ENCODE measurements around the gene PDE8B. TPM values are rescaled to one million over a fixed set of nuclear protein-coding genes. Genes with fewer than 3 reads are reported as not detected.

PDE8B gene
- total and polyA plus RNA-seq, 12 donors = 0.27 to 5.6 (median 1.4) TPM

DNA sequence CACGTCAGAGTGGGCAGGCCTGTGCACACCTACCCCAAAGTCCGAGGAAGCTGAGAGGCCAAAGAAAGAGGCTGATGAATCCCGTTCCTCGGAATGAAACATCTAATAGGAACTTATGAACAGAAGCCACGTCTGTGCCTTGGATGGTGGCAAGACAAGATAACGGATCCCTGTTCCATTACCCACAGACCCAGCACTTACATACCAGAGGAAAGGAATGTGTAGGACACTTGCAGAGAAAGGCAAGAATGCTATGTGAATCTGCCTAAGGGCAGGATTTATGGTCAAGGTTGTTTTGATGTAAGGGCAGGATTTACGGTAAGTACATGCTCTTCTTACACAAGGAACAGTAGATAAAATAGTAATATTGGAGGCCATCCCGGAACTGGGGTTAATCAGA lies 188.4 kb downstream of the PDE8B start:
- no peak overlapping the region for H3K27ac ChIP-seq
- H3K4me1 ChIP-seq = no peaks in the 10 kb centered on the region
- H3K4me3 ChIP-seq = no peak overlapping the region
- no peaks in the 10 kb centered on the region for H3K27me3 ChIP-seq
- intact Hi-C loops (cut with DNase I) = no loop called here
- WGBS, 2 donors = 91 to 92% methylated on average over 8 of the region's 8 CpGs
- no peak for ATAC-seq
- DNase-seq = no peak
- TF ChIP-seq, protein P1, sequence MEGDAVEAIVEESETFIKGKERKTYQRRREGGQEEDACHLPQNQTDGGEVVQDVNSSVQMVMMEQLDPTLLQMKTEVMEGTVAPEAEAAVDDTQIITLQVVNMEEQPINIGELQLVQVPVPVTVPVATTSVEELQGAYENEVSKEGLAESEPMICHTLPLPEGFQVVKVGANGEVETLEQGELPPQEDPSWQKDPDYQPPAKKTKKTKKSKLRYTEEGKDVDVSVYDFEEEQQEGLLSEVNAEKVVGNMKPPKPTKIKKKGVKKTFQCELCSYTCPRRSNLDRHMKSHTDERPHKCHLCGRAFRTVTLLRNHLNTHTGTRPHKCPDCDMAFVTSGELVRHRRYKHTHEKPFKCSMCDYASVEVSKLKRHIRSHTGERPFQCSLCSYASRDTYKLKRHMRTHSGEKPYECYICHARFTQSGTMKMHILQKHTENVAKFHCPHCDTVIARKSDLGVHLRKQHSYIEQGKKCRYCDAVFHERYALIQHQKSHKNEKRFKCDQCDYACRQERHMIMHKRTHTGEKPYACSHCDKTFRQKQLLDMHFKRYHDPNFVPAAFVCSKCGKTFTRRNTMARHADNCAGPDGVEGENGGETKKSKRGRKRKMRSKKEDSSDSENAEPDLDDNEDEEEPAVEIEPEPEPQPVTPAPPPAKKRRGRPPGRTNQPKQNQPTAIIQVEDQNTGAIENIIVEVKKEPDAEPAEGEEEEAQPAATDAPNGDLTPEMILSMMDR (IDR thresholded peaks at IDR 0.05) = no peak
- no peaks in the 10 kb centered on the region for H3K36me3 ChIP-seq
- H3K9me3 ChIP-seq = no peaks in the 10 kb centered on the region

DNA sequence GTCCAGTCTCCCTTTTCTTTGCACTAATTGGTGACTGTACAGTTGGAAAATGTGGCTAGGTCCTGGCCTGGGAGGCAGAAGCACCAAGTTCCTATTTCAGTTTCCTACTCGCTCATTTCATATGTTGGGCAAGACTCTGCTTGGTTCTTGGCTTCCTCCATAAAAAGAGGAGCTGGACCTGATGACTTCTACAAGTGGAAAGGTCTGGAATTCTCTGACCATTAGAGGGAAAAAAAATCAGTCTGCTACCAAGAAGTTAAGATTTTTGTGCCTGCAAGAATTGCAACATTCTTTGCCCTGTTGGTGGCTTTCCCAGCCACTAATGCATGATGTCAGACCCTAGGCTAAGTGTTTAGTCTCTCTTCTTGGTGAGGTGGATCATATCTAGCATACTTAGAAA lies 190.2 kb downstream of the PDE8B start:
- H3K4me3 ChIP-seq = no peak overlapping the region
- WGBS, 2 donors = 87 to 92% methylated on average over 1 of the region's 1 CpG
- DNase-seq = no peak
- H3K4me1 ChIP-seq = no peaks in the 10 kb centered on the region
- no peaks in the 10 kb centered on the region for H3K36me3 ChIP-seq
- H3K27ac ChIP-seq = no peak overlapping the region
- ATAC-seq = peak in 2 of 8 donors; percentile 22 to 29
- H3K27me3 ChIP-seq = no peaks in the 10 kb centered on the region
- TF ChIP-seq, protein P1 (IDR thresholded peaks at IDR 0.05) = no peak
- intact Hi-C loops (cut with DNase I) = no loop called here
- H3K9me3 ChIP-seq = no peaks in the 10 kb centered on the region

DNA sequence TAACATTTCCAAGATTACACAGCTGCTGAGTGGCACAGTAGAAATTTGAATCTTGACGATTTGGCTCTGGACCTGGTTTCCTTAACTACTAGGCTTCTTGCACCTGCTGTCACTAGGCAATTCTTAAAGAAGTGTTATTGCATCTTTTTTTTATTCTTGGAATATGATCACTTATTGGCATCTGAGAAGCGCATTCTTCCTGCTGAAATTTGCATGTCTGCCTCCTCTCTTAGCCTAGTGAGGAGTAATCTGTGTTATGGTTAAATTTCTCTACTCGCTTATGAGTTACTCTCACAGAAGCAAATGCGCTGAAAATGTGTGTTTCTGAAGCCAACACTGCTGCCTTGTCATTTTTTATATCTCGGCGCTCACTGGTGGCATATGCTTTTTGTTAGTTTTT lies 192.3 kb downstream of the PDE8B start:
- intact Hi-C loops (cut with DNase I) = no loop called here
- ATAC-seq (no peak), DNase-seq (no peak)
- TF ChIP-seq, protein P1 (IDR thresholded peaks at IDR 0.05) = no peak
- Histone ChIP-seq H3K27me3 (no peaks in the 10 kb centered on the region), H3K4me1 (no peaks in the 10 kb centered on the region), H3K36me3 (no peaks in the 10 kb centered on the region), H3K4me3 (no peak overlapping the region), H3K9me3 (no peaks in the 10 kb centered on the region), H3K27ac (no peak overlapping the region)
- WGBS, 2 donors = 91 to 92% methylated on average over 6 of the region's 6 CpGs

DNA sequence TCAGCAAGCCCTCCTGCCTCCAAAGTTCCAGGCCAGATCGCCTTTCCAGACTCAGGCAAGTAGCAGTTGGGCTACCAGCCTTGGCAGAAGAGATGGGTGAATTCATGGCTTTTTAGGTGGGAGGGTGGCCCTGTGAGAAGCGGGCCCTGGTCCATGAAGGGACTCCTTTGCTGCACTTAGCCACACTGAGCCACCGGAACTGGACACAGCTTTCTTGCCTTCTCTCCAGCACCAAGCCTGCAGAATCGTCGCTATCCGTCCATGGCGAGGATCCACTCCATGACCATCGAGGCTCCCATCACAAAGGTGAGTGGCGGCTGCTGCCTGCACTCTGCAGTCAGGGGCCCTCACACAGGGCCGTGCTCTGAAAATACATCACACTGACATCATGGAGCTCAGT lies 196.7 kb downstream of the PDE8B start:
- 91 to 95% methylated on average over 10 of the region's 10 CpGs for WGBS, 2 donors

More for the DNA sequence above, 196.7 kb downstream of the PDE8B start:
- no peak for ATAC-seq
- Histone ChIP-seq H3K36me3 (no peaks in the 10 kb centered on the region), H3K27me3 (no peaks in the 10 kb centered on the region), H3K4me1 (no peaks in the 10 kb centered on the region), H3K9me3 (no peaks in the 10 kb centered on the region), H3K27ac (no peak overlapping the region), H3K4me3 (no peak overlapping the region)
- intact Hi-C loops (cut with DNase I) = no loop called here
- no peak for DNase-seq
- TF ChIP-seq, protein P1 (IDR thresholded peaks at IDR 0.05) = no peak

Measured in heart right ventricle (tissue), 16 donors.